Bronchial smooth muscle cell (primary cell): ENCODE measurements around the gene CDH13. TPM values are rescaled to one million over a fixed set of nuclear protein-coding genes. Genes with fewer than 3 reads are reported as not detected.

Experiments used
- total RNA-seq: library from RNA; depleted of rRNA; stranded (reverse); fragments of >200 nt; gene quantifications from 2 replicates; pipeline ENCODE4 v1.2.1, GENCODE V29; 2014

The CDH13 gene
- 1.3 and 6.2 TPM in 2 replicates for total RNA-seq

DNA sequence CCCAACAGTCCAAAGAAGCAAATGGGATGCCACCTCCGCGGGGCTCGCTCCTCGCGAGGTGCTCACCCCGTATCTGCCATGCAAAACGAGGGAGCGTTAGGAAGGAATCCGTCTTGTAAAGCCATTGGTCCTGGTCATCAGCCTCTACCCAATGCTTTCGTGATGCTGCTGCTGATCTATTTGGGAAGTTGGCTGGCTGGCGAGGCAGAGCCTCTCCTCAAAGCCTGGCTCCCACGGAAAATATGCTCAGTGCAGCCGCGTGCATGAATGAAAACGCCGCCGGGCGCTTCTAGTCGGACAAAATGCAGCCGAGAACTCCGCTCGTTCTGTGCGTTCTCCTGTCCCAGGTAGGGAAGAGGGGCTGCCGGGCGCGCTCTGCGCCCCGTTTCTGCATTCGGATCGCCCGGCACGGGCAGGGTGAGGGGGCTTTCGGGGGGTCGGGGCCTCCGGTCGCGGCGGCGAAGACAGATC lies at the start of gene CDH13:
CDH13 (plus strand) TSS at position 179 of the 471 bp plus-strand sequence.

DNA sequence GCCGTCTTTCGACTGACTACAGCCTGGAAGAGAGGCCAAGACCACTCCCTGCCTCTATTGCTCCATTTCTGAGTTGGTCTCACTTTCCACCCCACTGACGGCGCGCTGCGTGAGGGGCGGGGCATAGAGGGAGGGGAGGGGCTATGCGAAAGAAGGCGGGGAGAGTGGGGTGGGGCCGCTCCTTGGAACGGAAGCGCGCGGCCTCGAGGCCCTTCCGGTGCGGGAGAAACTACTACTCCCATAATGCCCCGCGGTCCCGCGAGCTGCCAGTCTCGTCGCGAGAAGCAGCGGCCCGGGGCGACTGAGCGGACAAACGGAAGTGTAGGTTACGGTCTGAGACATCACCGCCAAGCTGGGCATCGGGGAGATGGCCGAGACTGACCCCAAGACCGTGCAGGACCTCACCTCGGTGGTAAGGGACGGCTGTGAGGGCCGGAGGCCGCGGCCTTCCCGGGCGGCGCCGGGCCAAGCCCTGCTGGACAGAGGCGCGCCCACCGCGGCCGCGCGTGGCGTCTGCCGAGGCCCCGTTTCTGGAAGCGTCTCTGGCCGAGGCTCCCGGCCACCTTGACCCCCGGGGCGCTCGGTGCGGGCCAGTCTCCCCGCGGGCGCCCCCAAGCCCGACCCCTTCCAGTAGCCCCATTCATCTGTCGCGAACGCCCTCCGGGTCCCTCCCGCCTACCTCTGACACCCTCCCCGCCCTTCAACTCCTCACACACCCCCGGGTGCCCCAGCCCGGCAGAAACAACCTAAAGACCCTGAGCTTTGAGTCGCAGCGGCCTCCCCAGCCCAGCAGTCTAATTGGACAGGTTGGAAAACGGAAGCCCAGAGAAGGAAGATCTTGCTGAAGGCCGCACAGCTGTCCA lies 1181.2 kb downstream of the CDH13 start, which contains the start of gene HSBP1:
HSBP1 (plus strand) TSS at position 269 of the 863 bp plus-strand sequence; CDS start at position 368, 99 bp downstream.

